Peyer's patch (tissue), 4 donors: Measurements from ENCODE around the gene CTDSPL. TPM values are rescaled to one million over a fixed set of nuclear protein-coding genes. Genes with fewer than 3 reads are reported as not detected.

Experiments used
- DNase-seq, 3 donors: peaks; one replicate each; pipeline ENCODE4 v3.0.0-alpha.2; 2017 to 2019
- H3K27ac ChIP-seq, 4 donors: fragments of 200-600 bp; sonication (generic); one replicate each; pipeline ENCODE4 v1.5.1; 2016 to 2019
- H3K27me3 ChIP-seq, 2 donors: fragments of 200-600 bp; sonication (generic); one replicate each; pipeline ENCODE4 v1.5.1; 2019
- H3K36me3 ChIP-seq, 3 donors: fragments of 200-600 bp; sonication (generic); one replicate each; pipeline ENCODE4 v1.5.1; 2016 to 2019
- H3K4me1 ChIP-seq, 4 donors: fragments of 200-600 bp; sonication (generic); one replicate each; pipeline ENCODE4 v1.5.1; 2016 to 2019
- H3K4me3 ChIP-seq, 4 donors: fragments of 200-600 bp; sonication (generic); 1 replicate in 3 of 4; 2 replicates in 1 of 4; pipeline ENCODE4 v1.5.1; 2016 to 2019; ENCODE audit warnings: mild to moderate bottlenecking in 1 of 4
- H3K9me3 ChIP-seq, 4 donors: fragments of 200-600 bp; sonication (generic); one replicate each; pipeline ENCODE4 v1.5.1; 2016 to 2019; ENCODE audit warnings: mild to moderate bottlenecking in 1 of 4
- CTCF ChIP-seq, 6 experiments: fragments of 450-650 bp in 4 of 6; fragments of 200-600 bp in 2 of 6; sonication (generic) in 1 of 6; IDR thresholded peaks; one replicate each; pipeline ENCODE4 v1.5.1; 2017 to 2019; ENCODE audit warnings: antibody characterized with exemption in 6 of 6, mild to moderate bottlenecking in 3 of 6, moderate library complexity in 1 of 6
- POLR2A ChIP-seq, 2 donors: fragments of 450-650 bp; IDR thresholded peaks; one replicate each; pipeline ENCODE4 v1.5.1; 2017; ENCODE audit warnings: antibody characterized with exemption in 2 of 2, mild to moderate bottlenecking in 2 of 2, moderate library complexity in 2 of 2
- total RNA-seq, 4 donors: library from RNA; depleted of rRNA; stranded (reverse); fragments of >200 nt; gene quantifications; one replicate each; pipeline ENCODE4 v1.1.0, GENCODE V29; 2016

The CTDSPL gene
- total RNA-seq, 4 donors from 2014 or later: 36.3 to 42.3 (median 38.4) TPM

- peaks cover 0 to 35% (median 0%) of the 10 kb centered on the region in 4 donors for H3K4me1 ChIP-seq
- H3K9me3 ChIP-seq: no peaks in the 10 kb centered on the region
- DNase-seq: no peak
- no peaks in the 10 kb centered on the region for H3K27me3 ChIP-seq
- H3K4me3 ChIP-seq: no peak overlapping the region
- H3K36me3 ChIP-seq: no peaks in the 10 kb centered on the region
- H3K27ac ChIP-seq: no peak overlapping the region
- TF ChIP-seq CTCF (IDR thresholded peaks at IDR 0.05) (no peak), POLR2A (IDR thresholded peaks at IDR 0.05) (no peak)
Observed at GRCh38 chr3:37903734-37904133, 42.1 kb downstream of the CTDSPL start.

- Histone ChIP-seq H3K4me3 (no peak overlapping the region), H3K4me1 (peaks cover 0 to 35% (median 0%) of the 10 kb centered on the region in 4 donors), H3K36me3 (no peaks in the 10 kb centered on the region), H3K27ac (no peak overlapping the region), H3K9me3 (no peaks in the 10 kb centered on the region), H3K27me3 (no peaks in the 10 kb centered on the region)
- DNase-seq: no peak
- TF ChIP-seq CTCF (IDR thresholded peaks at IDR 0.05): no peak
- TF ChIP-seq POLR2A (IDR thresholded peaks at IDR 0.05): no peak
Observed at GRCh38 chr3:37904601-37905000, 42.9 kb downstream of the CTDSPL start.

DNA sequence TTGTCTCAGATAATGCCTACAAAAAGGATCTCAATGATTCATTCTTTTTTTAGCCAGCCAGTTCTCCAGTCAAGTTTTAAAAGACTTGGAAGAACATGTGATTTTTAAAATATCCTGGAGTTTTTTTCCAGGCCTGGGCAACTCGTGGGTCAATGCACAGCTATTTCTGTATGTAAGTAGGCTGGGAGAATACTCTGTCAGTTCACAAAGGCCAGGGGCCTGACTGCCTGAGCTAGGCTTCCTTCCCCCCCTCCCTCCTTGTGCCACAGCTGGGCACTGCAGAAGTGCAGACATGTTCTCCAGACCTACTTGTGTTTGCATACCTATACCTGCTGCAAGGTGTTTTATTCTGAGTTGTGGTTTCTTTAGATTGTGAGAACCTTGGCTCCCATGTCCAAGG, 43.7 kb downstream of the CTDSPL start:
- no peaks in the 10 kb centered on the region for H3K27me3 ChIP-seq
- H3K36me3 ChIP-seq: no peaks in the 10 kb centered on the region
- H3K9me3 ChIP-seq: no peaks in the 10 kb centered on the region
- H3K4me3 ChIP-seq: no peak overlapping the region
- no peak for DNase-seq
- TF ChIP-seq POLR2A (IDR thresholded peaks at IDR 0.05): no peak
- peaks cover 0 to 35% (median 0%) of the 10 kb centered on the region in 4 donors for H3K4me1 ChIP-seq
- no peak overlapping the region for H3K27ac ChIP-seq

DNA sequence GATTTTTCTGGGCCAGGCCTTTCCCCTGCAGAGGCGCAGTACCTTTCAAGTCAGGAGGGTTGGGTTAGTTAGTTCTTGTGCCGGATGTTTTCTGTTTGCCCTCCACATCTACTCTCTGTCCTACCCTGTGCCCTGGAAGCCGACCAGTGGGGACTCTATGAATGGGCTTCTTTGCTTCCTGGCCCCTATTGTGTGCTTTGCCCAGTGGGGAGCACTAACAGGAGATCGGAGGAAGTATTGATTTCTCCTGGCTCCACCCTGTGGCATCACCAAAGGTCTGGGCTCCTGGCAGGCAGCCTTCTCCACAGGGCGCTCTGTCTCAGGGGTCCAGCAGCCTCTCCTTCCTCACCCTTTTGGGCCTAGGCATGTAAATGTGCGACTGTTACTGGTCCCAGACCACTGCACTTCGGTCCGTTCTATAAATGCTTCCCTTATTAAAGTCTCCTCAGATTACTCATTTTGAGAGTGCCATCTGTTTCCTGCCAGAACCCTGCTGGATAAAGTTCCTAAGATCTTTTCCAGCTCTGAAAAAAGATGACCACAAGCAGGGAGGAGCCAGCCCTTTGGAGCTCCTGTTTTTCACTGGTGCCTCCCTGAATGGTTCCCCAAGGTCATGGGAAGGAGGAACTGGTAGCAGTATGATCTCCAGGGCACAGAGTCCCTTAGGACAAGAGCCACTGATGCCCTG, 44.5 kb downstream of the CTDSPL start:
- no peak for DNase-seq
- Histone ChIP-seq H3K4me3 (no peak overlapping the region), H3K36me3 (no peaks in the 10 kb centered on the region), H3K27me3 (no peaks in the 10 kb centered on the region), H3K9me3 (no peaks in the 10 kb centered on the region), H3K27ac (peak overlapping the region in 2 of 4 donors; percentile 29 to 50), H3K4me1 (peaks cover 0 to 35% (median 0%) of the 10 kb centered on the region in 4 donors)
- TF ChIP-seq POLR2A (IDR thresholded peaks at IDR 0.05): no peak
- TF ChIP-seq CTCF (IDR thresholded peaks at IDR 0.05): no peak

DNA sequence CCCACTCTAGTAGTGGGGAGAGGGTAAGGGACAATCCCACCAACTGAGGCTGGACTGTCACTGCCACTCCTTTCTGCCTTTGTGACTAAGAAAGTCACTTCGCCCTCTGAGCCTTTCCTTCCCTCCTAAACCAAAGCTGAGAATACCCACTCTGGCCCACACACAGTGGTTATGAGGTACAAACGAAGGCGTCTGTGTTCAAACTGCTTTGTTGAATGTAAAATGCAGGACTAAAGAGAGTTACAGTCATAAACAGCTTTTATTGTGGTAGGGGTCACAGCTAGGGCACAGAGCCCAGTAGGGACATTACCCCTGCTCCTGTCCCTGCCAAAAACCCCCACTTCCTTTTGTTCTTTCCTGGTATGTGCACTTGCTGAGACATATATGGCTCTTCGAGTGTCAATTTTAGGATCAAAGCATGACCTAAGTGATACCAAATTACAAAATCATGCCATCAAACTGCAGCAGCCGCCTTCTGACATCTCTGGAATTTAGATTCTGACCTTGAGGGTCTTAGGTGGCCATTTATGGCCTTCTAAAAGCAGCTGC, 45.1 kb downstream of the CTDSPL start:
- no peaks in the 10 kb centered on the region for H3K27me3 ChIP-seq
- no peak for TF ChIP-seq POLR2A (IDR thresholded peaks at IDR 0.05)
- no peak for TF ChIP-seq CTCF (IDR thresholded peaks at IDR 0.05)
- no peak overlapping the region for H3K4me3 ChIP-seq
- H3K9me3 ChIP-seq: no peaks in the 10 kb centered on the region
- H3K4me1 ChIP-seq: peaks cover 0 to 35% (median 0%) of the 10 kb centered on the region in 4 donors
- peak overlapping the region in 2 of 4 donors; percentile 29 to 50 for H3K27ac ChIP-seq
- H3K36me3 ChIP-seq: no peaks in the 10 kb centered on the region
- DNase-seq: no peak

DNA sequence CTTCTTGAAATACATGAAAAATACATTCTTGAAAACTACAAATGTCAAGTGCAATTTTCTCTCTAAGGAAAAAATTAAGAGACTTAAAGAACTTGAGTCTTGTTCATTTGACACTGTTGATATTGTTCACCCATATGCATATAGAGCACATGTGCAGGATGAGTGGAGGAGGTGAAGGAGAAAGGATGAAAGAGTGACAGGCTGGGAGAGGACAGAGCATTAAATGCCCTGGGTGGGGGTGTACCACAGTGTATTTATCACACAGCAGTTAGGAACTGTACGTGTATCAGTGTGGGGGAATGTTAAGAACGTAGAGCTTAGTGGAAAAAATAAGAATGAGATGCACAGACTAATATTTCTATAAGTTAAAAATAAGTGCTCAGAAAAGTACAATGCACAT, 45.7 kb downstream of the CTDSPL start:
- H3K27ac ChIP-seq: peak overlapping the region in 1 of 4 donors; percentile 29
- no peak overlapping the region for H3K4me3 ChIP-seq
- TF ChIP-seq CTCF (IDR thresholded peaks at IDR 0.05) (no peak), POLR2A (IDR thresholded peaks at IDR 0.05) (no peak)
- peaks cover 0 to 34% (median 0%) of the 10 kb centered on the region in 4 donors for H3K4me1 ChIP-seq
- DNase-seq: no peak
- H3K9me3 ChIP-seq: no peaks in the 10 kb centered on the region
- H3K36me3 ChIP-seq: no peaks in the 10 kb centered on the region
- H3K27me3 ChIP-seq: no peaks in the 10 kb centered on the region
